GM19397 (cell line): Measurements from ENCODE around the gene ENOX2.

Experiments
- ATAC-seq: cut with Tn5 transposase; IDR thresholded peaks from one replicate; pipeline ENCODE4 v1.9.1; 2021; ENCODE audit warnings: mild to moderate bottlenecking, moderate library complexity; ENCODE audit not compliant: unreplicated experiment

The ENOX2 gene

DNA sequence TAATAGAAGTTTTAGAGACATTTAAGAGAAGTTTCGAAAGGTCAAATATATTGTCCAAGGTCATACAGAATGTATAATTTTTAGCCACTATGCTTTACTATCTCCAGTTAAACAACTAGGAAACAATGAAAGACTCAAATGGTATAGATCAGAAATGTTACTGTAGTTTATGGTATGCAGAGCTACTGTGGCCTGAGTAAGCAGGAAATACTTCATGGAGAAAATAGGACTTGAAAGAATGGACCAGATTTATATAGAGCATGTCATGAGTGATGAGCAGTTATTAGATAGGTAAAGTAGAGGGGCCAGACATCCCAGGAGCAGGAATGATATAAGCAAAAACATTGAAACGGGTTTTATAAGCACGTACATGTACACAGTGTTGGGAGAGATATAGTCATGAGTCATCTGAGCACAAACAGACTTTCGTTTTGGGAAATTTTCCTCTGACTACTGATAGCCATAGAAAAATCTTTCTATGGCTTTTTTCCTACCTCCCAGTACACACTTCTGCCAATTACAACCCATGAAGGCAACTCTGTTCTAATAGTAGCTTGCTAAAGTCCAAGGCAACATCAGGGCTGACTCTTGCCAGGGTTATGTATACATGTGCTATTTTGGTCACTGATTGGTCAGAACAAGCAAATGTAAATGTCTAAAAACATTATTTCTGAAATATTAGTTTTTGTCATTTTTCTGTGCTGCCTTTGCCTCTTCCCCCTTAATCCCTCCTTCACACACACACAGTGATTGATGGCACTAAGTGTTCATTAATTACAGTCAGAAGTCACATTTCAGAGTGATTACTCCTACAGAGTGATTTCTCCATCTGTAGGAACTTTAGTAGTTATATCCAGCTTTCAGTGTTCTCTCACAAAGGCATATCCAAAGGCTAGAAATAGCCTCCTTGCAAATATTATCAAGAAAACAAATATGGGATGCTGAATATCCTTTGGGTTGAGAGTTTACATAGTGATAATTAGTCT lies 198.7 kb downstream of the ENOX2 start:
- no peak for ATAC-seq

DNA sequence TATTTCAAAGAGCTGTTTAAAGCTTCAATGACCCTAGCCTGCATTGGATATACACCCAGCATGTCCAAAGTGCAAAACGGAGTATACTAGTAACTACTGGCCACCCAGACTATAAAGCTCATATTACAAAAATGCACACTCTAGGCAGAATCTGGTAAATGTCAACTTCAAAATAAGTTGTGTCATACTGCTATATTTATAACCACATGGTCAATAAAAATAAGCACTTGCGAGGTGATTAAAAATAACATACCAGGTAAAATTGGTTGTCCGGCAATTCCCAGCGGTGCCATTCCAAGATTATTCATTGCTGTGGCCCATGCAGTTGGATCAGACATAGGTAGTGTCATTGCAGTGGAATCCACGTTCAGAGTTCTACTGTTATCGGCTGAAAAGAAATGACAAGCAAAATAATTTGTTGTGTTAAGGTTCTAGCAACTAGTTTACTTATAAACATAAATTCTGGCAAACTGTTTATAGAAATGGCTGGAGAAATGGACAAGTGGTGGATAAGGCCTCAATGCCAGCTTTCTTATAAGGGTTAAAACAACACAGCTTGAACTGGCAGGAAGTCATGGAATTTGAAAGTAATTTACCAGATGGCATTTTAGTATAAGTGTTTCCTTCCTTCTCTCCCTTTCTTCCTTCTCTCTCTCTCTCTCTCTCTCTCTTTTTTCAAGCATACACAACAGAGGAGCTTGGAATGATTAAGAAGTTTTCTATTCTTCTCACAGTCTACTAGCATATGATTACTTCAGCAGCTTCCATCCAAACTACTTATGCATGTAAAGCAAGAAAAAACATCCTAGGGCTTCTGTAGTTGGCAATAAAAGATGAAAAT lies 199.9 kb downstream of the ENOX2 start:
- no peak for ATAC-seq

- ATAC-seq: no peak
Observed at GRCh38 chrX:130700629-130701028, 202.4 kb downstream of the ENOX2 start.

GRCh38 chrX:130699618-130700017 lies 203.4 kb downstream of the ENOX2 start:
- no peak for ATAC-seq

DNA sequence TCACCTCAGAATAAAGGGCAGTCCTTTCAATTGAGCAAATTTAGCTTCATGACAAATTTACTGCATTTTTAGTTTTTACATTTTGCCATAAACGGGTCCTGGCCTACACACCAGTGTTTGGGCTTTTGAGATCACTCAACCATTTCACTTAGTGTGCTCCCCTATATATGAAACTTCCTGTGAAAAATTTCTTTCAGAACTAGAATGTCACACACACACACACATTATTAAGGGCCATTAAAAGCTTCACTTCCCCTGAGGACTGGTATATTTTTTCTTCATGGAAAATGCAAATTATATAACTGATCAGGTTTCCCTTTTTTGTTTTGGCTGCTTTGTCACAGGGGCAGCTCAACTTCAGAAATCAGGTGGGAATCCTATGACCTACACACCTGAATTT lies 206.5 kb downstream of the ENOX2 start:
- no peak for ATAC-seq

GRCh38 chrX:130695931-130696330 lies 207.1 kb downstream of the ENOX2 start:
- no peak for ATAC-seq

GRCh38 chrX:130694983-130695382 lies 208.0 kb downstream of the ENOX2 start:
- ATAC-seq: no peak

DNA sequence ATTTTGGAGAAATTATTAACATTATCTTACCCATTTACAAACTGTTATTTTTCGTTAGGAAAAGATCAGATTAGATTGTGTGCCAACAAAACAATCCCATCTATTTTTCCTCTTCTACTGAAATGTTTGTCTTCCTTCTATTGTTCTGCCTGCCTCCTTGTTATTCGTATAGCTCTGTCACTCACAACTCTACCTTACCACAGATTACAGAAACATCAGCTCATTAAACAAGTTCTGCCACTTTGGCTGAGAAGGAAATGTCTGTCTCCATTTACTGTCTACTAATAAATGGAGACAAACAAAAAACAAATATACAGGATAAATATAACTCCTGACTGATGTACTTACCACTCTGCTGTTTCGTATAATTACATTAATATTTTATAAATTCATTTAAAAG lies 211.4 kb downstream of the ENOX2 start:
- ATAC-seq: no peak

- ATAC-seq: no peak
Observed at GRCh38 chrX:130688360-130688759, 214.6 kb downstream of the ENOX2 start.

- no peak for ATAC-seq
Observed at GRCh38 chrX:130682990-130683389, 220.0 kb downstream of the ENOX2 start.

DNA sequence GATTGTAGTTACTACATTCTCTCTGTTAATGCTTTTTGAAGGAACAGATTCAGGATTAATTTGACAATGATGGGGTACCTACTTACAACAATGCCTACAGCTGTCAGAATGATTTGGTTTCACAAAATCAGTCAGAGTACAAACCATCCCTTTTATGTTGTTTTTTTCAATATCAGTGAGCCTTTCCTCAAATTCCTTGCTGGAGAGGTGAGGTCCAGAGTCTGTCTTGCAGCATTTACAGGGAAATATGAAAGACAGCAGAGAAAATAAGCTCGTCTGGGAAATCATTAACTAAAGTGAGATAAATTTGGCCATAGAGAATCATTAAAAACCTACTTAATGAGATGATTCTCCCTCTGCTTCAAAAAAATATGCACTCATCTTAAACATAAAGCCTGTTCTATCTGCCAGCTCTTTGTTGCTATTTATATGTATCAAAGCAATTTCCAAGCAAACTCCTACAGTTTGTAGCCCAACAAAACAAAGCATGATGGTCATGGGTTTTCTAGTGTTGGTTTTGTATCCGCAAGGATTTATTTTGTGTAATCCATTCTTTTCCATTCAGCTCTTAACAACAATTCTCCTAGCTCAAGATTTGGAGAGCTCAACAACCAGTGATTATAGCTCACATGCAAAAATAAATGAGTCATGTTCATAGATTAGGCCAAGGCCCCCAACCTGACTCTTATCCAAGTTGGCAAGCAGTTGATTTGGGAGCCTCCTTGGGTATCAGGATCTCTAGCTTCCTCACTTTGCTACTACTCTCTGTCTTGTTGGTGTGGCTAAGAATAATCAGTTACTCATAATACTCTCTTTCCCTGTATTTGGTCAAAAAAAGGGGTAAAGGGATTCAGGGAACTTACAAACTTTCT lies 222.6 kb downstream of the ENOX2 start:
- ATAC-seq: no peak

DNA sequence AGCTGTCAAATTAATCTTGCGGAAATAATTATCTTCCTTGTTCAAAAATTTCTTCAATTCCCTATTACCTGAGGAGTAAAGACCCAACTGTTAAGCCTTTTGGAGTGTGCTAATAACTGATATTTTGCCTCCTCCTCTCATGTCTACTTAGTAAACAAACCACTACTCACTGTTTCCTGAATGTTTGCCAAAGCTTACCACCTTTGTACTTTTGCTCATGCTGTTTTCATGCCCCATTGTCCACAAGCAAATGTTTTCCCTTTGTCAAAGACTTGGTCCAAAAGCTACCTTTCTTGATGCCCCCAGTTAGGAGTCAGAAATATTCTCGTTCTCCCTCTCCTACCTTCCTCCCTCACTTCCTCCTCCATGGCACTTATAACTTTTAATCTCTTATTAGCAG lies 226.1 kb downstream of the ENOX2 start:
- ATAC-seq: no peak

- no peak for ATAC-seq
Observed at GRCh38 chrX:130672214-130672613, 230.8 kb downstream of the ENOX2 start.

- ATAC-seq: no peak
Observed at GRCh38 chrX:130669233-130669632, 233.8 kb downstream of the ENOX2 start.

- ATAC-seq: no peak
Observed at GRCh38 chrX:130665263-130665662, 237.7 kb downstream of the ENOX2 start.

GRCh38 chrX:130658310-130658709 lies 244.7 kb downstream of the ENOX2 start:
- no peak for ATAC-seq

- no peak for ATAC-seq
Observed at GRCh38 chrX:130654409-130654950, 248.5 kb downstream of the ENOX2 start.

DNA sequence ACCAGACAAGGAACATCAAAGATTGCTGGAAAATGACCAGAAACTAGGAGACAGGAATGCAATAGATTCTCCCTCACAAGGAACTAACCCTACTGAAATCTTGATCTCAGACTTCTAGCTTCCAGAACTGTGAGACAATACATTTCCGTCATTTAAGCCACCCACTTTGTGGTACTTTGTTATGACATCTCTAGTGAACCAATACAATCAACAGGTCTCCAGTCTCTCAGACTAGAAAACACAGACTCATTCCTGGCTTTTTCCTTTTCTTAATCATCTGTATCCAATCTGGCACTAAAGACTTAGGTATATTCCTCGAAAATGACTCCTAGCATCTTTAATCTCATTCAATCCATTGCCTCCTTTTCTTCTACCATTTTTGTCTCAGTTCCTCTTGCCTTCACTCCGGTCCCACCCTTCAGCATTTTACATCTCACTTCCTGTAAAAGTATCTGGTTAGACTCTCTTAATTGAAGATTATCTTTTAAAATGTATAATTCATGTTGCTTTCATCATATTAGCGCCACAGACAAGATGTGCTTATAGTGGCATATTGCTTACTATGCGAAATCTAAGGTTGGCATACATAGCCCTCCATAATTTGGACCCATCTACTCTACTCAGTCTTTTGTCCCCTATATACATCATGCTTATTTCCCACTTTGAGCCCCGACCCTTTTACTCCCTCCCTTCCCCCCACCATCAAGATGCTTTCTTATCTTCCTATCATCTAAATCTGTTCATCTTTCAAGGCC lies 250.0 kb downstream of the ENOX2 start:
- no peak for ATAC-seq

DNA sequence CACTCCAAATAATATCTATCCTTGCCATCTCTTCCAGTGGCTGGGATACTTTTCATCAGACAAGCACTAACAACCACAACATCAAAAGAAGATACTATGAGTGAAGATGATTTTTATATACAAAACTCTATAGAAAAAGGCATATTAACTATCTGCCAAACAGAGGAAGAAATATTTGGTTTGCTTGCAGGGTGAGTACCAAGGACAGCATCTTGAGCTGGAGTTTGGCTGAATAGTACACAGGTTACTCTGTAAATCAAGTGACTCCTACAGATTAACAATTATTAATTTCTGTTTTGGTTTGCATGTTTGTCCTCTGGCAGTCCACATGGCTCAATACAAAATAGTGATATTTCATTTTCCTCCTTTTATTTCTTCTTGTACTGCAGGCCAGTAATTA lies 253.3 kb downstream of the ENOX2 start:
- no peak for ATAC-seq

GRCh38 chrX:130647468-130647867 lies 255.5 kb downstream of the ENOX2 start:
- ATAC-seq: no peak
